Stimulated activated effector memory CD8-positive, alpha-beta T cell treated with anti-CD3 and anti-CD28 coated beads, Interleukin-12 subunit alpha, Interleukin-12 subunit beta, amount 100 ng/mL, for 72 hours (primary cell): ENCODE data around the gene MAP4K4.
A peak's percentile ranks its signal among the peaks of the same experiment; 100 is the strongest.

ENCODE experiments used
- ATAC-seq: fragments of 150-1000 bp; cut with Tn5 transposase; 2 replicates; pipeline ENCODE4 v1.10.0; 2021
- DNase-seq, 2 donors: peaks; one replicate each; pipeline ENCODE4 v3.0.0; 2021 to 2022; ENCODE audit warnings: low spot score in 2 of 2
- H3K27ac Mint-ChIP-seq: one replicate; pipeline ENCODE4 v1.8.0; 2022; ENCODE audit warnings: mild to moderate bottlenecking, mixed read lengths
- H3K36me3 Mint-ChIP-seq: one replicate; pipeline ENCODE4 v1.8.0; 2022; ENCODE audit warnings: mild to moderate bottlenecking, mixed read lengths
- H3K4me1 Mint-ChIP-seq: one replicate; pipeline ENCODE4 v1.8.0; 2022; ENCODE audit warnings: mixed read lengths
- H3K4me3 Mint-ChIP-seq: one replicate; pipeline ENCODE4 v1.8.0; 2022; ENCODE audit warnings: mild to moderate bottlenecking, mixed read lengths
- H3K9me3 Mint-ChIP-seq: one replicate; pipeline ENCODE4 v1.8.0; 2022; ENCODE audit warnings: mixed read lengths

Gene MAP4K4

GRCh38 chr2:101775636-101776035 is 78.1 kb downstream of the MAP4K4 start:
- peaks cover 76% of the 10 kb centered on the region for H3K4me1 Mint-ChIP-seq
- no peaks in the 10 kb centered on the region for H3K36me3 Mint-ChIP-seq
- ATAC-seq = no peak
- no peak for DNase-seq
- H3K9me3 Mint-ChIP-seq = no peaks in the 10 kb centered on the region
- H3K27ac Mint-ChIP-seq = peak overlapping the region; percentile 26
- H3K4me3 Mint-ChIP-seq = no peak overlapping the region

- no peak overlapping the region for H3K4me3 Mint-ChIP-seq
- no peak for DNase-seq
- ATAC-seq = no peak
- peaks cover 75% of the 10 kb centered on the region for H3K4me1 Mint-ChIP-seq
- H3K9me3 Mint-ChIP-seq = no peaks in the 10 kb centered on the region
- no peaks in the 10 kb centered on the region for H3K36me3 Mint-ChIP-seq
- no peak overlapping the region for H3K27ac Mint-ChIP-seq
Observed at GRCh38 chr2:101776172-101777043, 78.9 kb downstream of the MAP4K4 start.

GRCh38 chr2:101777337-101777736 is 79.8 kb downstream of the MAP4K4 start:
- Mint-ChIP-seq H3K9me3 (no peaks in the 10 kb centered on the region), H3K27ac (no peak overlapping the region), H3K4me1 (peaks cover 78% of the 10 kb centered on the region), H3K36me3 (no peaks in the 10 kb centered on the region), H3K4me3 (no peak overlapping the region)
- ATAC-seq (no peak), DNase-seq (no peak)

DNA sequence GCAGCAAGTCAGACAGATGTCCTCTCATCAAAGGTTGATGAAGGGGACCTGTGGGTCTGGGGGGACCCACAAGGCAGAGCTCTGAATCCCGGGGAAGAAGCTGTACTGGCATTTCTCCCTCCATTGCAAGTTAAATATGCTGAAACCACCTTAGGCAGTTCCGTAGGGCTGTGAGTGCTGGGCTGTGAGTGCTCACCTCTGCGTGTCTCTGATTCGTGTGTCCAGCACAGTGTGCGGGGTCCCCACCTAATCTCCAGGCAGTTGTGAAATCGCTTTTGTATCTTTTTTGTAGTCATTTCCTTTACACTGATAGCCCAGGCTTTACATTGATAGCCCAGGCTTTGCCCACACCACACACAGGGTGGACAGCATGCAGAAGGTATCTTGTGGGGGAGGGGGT is 80.6 kb downstream of the MAP4K4 start:
- DNase-seq (no peak), ATAC-seq (no peak)
- H3K27ac Mint-ChIP-seq = no peak overlapping the region
- no peaks in the 10 kb centered on the region for H3K9me3 Mint-ChIP-seq
- peaks cover 80% of the 10 kb centered on the region for H3K4me1 Mint-ChIP-seq
- no peaks in the 10 kb centered on the region for H3K36me3 Mint-ChIP-seq
- no peak overlapping the region for H3K4me3 Mint-ChIP-seq

DNA sequence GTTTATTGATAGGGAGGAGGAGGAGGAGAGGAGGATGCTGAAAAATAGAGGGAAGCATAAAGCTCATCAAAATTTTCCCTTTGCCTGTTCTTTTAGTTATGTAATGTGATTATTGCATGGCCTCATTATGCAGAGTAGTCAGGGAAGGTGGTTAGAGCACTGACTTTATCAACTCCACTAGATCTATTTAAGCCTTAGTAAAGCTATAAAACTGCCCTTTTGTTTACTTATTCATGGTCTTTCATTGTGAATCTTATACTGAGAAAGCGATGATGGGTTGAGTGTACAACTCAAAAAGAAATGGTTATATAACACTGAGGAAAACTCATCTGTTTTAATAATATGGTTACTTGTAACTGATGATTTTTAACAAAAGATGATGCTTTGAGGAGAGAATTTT is 81.7 kb downstream of the MAP4K4 start:
- Mint-ChIP-seq H3K9me3 (no peaks in the 10 kb centered on the region), H3K27ac (no peak overlapping the region), H3K4me1 (peaks cover 79% of the 10 kb centered on the region), H3K36me3 (no peaks in the 10 kb centered on the region), H3K4me3 (no peak overlapping the region)
- DNase-seq = no peak
- no peak for ATAC-seq

- Mint-ChIP-seq H3K4me3 (no peak overlapping the region), H3K36me3 (no peaks in the 10 kb centered on the region), H3K27ac (no peak overlapping the region), H3K4me1 (peaks cover 77% of the 10 kb centered on the region), H3K9me3 (no peaks in the 10 kb centered on the region)
- DNase-seq = no peak
- ATAC-seq = peak; percentile 36
Observed at GRCh38 chr2:101779656-101780055, 82.1 kb downstream of the MAP4K4 start.

DNA sequence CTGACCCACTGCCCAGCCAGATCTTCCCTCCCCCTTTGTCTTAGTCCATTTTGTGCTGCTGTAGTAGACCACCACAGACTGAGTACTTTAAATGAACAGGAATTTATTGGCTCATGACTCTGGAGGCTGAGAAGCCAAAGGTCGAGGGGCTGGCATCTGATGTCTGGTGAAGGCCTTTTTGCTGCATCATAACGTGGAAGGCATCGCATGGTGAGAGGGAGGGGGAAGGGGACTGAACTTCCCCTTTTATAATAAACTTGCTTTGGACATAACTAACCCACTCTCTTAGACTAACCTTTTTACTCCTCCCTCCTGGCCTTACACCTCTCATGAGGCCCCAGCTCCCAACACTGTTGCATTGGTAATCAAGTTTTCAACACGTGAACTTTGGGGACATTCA is 83.8 kb downstream of the MAP4K4 start:
- ATAC-seq (no peak), DNase-seq (no peak)
- Mint-ChIP-seq H3K9me3 (no peaks in the 10 kb centered on the region), H3K36me3 (no peaks in the 10 kb centered on the region), H3K4me1 (peaks cover 70% of the 10 kb centered on the region), H3K27ac (peak overlapping the region; percentile 79), H3K4me3 (peak overlapping the region; percentile 26)

- H3K4me1 Mint-ChIP-seq = peaks cover 70% of the 10 kb centered on the region
- no peaks in the 10 kb centered on the region for H3K36me3 Mint-ChIP-seq
- peak overlapping the region; percentile 26 for H3K4me3 Mint-ChIP-seq
- H3K27ac Mint-ChIP-seq = peak overlapping the region; percentile 79
- H3K9me3 Mint-ChIP-seq = no peaks in the 10 kb centered on the region
- ATAC-seq (peak; percentile 81), DNase-seq (no peak)
Observed at GRCh38 chr2:101781791-101782426, 84.4 kb downstream of the MAP4K4 start.

DNA sequence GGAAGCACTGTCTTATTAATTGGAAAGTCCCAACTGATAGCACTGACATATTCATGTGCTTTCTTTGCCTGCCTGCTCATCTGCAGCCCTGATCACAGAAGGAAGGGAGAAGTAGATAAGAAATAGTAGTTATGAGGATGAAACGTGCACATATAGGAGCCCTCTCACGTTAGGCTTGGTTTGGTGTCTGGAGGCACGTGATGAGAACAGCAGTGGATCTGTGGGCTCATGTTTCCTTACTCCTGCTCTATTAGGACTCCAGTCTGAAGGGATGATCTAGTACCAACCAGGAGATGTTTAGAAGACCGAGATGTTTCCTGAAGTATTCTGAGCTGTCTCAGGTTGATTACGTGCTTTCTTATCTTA is 84.9 kb downstream of the MAP4K4 start:
- no peaks in the 10 kb centered on the region for H3K36me3 Mint-ChIP-seq
- H3K4me3 Mint-ChIP-seq = peak overlapping the region; percentile 26
- peaks cover 65% of the 10 kb centered on the region for H3K4me1 Mint-ChIP-seq
- peak; percentile 20 for ATAC-seq
- no peak for DNase-seq
- H3K9me3 Mint-ChIP-seq = no peaks in the 10 kb centered on the region
- no peak overlapping the region for H3K27ac Mint-ChIP-seq

DNA sequence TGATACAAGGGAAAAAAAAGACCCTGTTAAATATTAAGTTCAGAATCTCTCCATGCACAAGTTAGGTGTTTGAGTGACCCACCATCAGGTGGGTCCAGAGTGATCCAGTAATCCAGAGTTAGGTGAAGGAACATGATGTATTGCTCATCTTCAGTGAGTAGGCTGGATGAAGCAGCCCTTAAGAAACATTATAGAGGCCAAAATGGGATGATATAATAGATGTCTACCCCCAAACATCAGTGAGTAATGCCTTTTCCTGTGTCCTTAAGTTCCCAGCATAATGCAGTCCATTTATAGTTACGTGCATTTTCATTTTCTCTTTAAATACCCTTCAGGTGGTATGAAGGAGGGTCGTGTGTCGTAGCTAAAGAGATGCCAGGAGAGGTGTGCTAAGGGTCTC is 89.6 kb downstream of the MAP4K4 start:
- no peak overlapping the region for H3K27ac Mint-ChIP-seq
- no peaks in the 10 kb centered on the region for H3K9me3 Mint-ChIP-seq
- DNase-seq (no peak), ATAC-seq (no peak)
- no peak overlapping the region for H3K4me3 Mint-ChIP-seq
- peaks cover 11% of the 10 kb centered on the region for H3K36me3 Mint-ChIP-seq
- peaks cover 57% of the 10 kb centered on the region for H3K4me1 Mint-ChIP-seq

- Mint-ChIP-seq H3K4me3 (no peak overlapping the region), H3K27ac (peak overlapping the region; percentile 43), H3K9me3 (no peaks in the 10 kb centered on the region), H3K36me3 (peaks cover 11% of the 10 kb centered on the region), H3K4me1 (peaks cover 59% of the 10 kb centered on the region)
- peak; percentile 75 for ATAC-seq
- DNase-seq = no peak
Observed at GRCh38 chr2:101788565-101788964, 91.1 kb downstream of the MAP4K4 start.

- peak overlapping the region; percentile 43 for H3K27ac Mint-ChIP-seq
- no peak overlapping the region for H3K4me3 Mint-ChIP-seq
- H3K4me1 Mint-ChIP-seq = peaks cover 57% of the 10 kb centered on the region
- peaks cover 11% of the 10 kb centered on the region for H3K36me3 Mint-ChIP-seq
- H3K9me3 Mint-ChIP-seq = no peaks in the 10 kb centered on the region
- no peak for DNase-seq
- peak; percentile 79 for ATAC-seq
Observed at GRCh38 chr2:101788995-101789970, 91.8 kb downstream of the MAP4K4 start.

GRCh38 chr2:101790416-101790815 is 92.9 kb downstream of the MAP4K4 start:
- peaks cover 57% of the 10 kb centered on the region for H3K4me1 Mint-ChIP-seq
- ATAC-seq (no peak), DNase-seq (no peak)
- peaks cover 11% of the 10 kb centered on the region for H3K36me3 Mint-ChIP-seq
- H3K27ac Mint-ChIP-seq = no peak overlapping the region
- H3K9me3 Mint-ChIP-seq = no peaks in the 10 kb centered on the region
- no peak overlapping the region for H3K4me3 Mint-ChIP-seq

DNA sequence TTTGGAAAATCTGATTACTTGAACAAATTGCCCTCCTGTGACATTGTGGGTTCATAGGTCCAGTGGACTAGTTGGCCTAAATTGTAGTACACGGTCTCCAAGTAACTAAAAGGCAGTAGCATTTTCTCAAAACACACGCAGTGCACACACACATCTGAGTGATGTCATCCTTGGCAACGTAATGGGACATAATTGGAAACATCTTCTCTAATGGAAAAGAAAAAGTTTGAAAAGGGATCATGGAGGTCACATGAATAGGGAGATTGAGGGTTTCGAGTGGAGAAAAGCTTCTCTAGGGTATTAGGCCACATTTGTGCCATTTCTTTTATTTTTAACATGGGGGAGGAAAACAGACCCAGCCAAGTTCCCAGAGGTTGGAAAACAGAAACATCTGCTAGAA is 93.3 kb downstream of the MAP4K4 start:
- Mint-ChIP-seq H3K36me3 (peaks cover 11% of the 10 kb centered on the region), H3K27ac (no peak overlapping the region), H3K4me1 (peaks cover 58% of the 10 kb centered on the region), H3K9me3 (no peaks in the 10 kb centered on the region), H3K4me3 (no peak overlapping the region)
- ATAC-seq (no peak), DNase-seq (no peak)

GRCh38 chr2:101792208-101792607 is 94.7 kb downstream of the MAP4K4 start:
- ATAC-seq = no peak
- Mint-ChIP-seq H3K27ac (no peak overlapping the region), H3K9me3 (no peaks in the 10 kb centered on the region), H3K4me1 (peaks cover 67% of the 10 kb centered on the region), H3K36me3 (peaks cover 11% of the 10 kb centered on the region), H3K4me3 (no peak overlapping the region)
- DNase-seq = no peak
